ENCODE data around the gene HIVEP2.
A peak's percentile ranks its signal among the peaks of the same experiment; 100 is the strongest.
"Not testable (repeated sequence)": the region's sequence is repeated elsewhere in the genome, so short reads cannot be mapped to it uniquely, and the experiment has no call there.

The HIVEP2 gene, protein sequence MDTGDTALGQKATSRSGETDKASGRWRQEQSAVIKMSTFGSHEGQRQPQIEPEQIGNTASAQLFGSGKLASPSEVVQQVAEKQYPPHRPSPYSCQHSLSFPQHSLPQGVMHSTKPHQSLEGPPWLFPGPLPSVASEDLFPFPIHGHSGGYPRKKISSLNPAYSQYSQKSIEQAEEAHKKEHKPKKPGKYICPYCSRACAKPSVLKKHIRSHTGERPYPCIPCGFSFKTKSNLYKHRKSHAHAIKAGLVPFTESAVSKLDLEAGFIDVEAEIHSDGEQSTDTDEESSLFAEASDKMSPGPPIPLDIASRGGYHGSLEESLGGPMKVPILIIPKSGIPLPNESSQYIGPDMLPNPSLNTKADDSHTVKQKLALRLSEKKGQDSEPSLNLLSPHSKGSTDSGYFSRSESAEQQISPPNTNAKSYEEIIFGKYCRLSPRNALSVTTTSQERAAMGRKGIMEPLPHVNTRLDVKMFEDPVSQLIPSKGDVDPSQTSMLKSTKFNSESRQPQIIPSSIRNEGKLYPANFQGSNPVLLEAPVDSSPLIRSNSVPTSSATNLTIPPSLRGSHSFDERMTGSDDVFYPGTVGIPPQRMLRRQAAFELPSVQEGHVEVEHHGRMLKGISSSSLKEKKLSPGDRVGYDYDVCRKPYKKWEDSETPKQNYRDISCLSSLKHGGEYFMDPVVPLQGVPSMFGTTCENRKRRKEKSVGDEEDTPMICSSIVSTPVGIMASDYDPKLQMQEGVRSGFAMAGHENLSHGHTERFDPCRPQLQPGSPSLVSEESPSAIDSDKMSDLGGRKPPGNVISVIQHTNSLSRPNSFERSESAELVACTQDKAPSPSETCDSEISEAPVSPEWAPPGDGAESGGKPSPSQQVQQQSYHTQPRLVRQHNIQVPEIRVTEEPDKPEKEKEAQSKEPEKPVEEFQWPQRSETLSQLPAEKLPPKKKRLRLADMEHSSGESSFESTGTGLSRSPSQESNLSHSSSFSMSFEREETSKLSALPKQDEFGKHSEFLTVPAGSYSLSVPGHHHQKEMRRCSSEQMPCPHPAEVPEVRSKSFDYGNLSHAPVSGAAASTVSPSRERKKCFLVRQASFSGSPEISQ (N-terminal part only)

DNA sequence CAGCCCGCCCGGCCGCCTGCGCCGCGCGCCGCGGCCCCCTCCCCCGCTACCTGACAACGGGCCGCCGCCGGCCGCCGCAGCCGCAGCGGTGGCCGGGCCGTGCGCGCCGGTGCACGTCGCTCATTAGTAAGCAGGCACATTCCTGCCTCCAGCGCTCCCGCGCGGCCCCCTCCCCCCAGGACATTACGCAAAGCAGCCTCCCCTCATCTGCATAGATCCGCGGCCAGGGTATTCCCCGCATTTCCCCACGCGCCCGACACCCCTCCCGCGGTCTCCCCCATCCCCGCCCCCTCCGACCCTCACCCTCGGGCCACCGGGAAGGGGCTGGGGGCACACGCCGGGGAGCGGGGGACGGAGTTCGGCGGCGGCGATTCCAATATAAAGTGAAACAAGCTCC, at the start of gene HIVEP2:
HIVEP2 (minus strand) TSS at position 128 of the 397 bp plus-strand sequence. CDS start 170,438 bp downstream, outside the sequence.
- DNase-seq, result peak in 1 of 2 experiments; percentile 58

DNA sequence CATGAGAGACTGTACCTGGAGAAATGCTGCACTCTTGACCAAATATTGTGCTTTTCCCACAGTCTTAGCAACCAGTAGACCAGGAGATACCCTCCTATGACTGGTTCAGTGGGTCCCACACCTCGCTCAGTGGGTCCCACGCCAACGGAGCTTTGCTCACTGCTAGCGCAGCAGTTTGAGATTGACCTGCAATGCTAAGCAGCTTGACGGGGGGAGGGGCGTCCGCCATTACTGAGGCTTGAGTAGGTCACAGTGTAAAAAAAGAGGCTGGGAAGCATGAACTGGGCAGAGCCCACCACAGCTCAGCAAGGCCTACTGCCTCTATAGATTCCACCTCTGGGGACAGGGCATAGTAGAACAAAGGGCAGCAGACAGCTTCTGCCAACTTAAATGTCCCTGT, 49.0 kb upstream of the HIVEP2 start:
- no peak for DNase-seq

DNA sequence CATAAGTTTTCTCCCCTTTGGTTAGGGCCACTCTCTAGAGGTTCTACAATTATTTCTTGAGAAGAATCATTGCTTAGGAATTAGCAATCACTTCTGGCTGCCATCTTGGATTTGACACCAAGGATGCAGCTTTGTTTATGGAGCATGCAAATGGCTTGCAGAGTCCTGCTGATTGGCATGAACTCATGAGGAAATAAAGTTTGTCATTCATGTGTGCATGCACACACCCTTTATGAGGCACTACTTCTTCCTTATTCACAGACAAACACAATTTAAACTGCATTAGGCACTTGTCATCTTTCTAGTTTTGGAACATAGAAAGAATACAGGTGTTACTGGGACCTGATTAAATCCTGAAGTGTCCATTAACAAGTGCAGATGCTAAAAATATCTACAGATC, 42.5 kb upstream of the HIVEP2 start:
- no peak for DNase-seq

DNA sequence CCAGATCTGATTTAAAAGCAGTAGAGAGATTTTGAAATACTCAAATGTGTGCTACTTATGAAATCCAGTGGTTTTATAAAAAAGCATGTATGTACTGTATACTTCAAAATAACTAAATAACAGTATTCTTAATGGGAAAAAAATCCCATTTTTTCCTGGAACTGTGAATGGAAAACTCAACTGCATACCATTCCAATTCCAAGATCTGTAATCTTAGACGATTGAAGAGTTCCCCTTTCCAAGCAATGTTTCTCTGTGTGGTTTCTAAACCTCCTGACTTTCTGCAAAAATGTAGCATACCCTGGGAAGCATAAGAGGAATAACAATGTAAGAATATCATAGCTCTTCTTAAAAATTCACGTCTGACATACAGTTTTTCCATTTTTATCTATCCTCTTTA, 40.3 kb upstream of the HIVEP2 start:
- DNase-seq, result no peak

DNA sequence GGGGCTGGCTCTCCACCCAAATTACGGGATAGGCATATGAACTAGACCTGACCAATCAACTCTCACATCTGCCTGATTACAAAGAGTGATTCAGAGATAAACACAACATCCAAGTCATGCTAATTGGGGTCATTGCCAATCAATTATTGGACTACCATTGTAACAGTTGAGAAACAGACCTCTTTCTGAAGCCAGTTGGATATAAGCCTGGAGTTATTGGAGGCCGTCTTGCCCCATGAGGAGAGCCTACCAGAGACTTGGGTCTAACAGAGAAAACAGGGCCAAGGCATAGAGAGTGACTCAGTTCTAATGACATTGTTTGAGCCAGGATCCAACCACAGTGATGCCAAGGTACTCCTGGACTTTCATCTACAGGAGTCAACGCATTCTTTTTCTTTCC, 39.4 kb upstream of the HIVEP2 start:
- no peak for DNase-seq

DNA sequence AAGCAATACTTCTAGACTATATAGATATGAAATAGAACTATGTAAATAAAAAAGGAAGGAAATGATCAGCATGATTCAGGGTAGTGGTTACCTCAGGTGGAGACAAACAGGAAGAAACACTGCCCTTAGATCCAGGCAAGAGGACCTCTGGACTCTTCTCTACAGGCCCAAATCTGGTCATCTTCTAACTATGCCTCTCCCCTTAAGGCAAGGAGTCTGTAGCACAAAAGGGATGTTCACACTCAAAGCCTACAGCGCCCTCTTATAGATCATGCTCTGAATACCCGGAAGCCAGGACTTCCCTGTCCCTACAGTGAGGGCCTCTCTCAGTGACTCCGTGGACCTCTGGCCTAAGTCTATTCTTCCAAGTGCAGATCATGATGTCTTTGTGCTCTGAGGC, 30.4 kb upstream of the HIVEP2 start:
- no peak for DNase-seq

DNA sequence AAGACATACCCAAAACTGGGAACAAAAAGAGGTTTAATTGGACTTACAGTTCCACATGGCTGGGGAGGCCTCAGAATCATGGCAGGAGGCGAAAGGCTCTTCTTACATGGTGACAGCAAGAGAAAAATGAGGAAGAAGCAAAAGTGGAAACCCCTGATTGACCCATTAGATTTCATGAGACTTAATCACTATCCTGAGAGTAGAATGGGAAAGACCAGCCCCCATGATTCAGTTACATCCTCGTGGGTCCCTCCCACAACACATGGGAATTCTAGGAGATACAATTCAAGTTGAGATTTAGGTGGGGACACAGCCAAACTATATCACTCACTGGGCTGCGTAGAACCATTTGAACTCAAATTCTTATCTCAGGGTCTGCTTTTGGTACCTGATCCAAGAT, 26.0 kb upstream of the HIVEP2 start:
- DNase-seq, result not testable (repeated sequence)

DNA sequence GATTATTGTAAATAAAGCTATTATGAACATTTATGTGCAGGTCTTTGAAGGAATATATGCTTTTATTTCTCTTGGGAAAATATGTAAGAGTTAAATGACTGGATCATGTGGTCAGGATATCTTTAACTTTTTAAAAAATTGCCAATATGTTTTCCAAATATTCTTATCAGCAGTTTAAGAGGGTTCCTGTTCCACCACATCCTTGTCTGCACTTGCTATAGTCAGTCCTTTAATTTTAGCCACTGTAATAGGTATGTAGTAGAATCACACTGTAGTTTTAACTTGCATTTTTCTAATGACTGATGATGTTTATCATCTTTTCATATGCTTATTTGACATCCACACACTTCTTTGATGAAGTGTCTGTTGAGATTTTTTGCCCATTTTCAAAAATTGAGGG, 23.6 kb upstream of the HIVEP2 start:
- DNase-seq, result no peak

DNA sequence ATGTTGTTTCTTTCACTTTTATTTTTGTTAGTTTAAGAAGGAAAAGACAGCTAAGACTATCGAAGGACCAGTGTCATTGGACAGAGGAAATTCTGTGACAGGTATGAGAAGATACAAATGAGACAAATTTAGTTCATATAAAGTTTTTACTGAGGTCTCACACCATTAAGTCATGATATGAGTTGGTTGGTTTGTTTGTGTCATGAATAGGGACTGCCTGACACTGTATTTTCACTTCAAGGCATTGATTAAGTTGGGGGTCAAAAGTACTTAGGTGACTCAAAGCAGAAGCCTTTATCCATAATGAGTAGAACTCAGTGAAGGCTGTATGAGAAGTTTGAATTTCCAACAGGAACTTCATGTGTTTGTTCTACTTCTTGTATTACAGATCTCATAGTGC, 21.3 kb upstream of the HIVEP2 start:
- no peak for DNase-seq

DNA sequence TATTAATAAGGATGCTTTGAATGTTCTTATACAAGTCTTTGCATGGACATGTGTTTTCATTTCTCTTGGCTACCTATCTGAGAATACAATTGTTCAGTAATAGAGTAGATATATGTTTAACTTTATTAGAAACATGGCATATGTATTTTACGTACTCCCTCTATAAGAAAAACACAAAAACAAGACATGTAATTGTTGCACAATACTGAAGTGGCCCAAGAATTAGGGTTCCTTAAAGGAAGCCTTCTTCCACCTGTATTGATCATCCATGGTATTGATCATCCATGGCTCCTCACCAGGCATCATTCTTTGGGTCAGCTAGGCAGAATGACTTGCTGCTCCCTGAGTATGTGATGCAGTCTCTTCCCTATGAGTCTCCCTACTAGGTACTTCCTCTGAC, 20.2 kb upstream of the HIVEP2 start:
- no peak for DNase-seq

DNA sequence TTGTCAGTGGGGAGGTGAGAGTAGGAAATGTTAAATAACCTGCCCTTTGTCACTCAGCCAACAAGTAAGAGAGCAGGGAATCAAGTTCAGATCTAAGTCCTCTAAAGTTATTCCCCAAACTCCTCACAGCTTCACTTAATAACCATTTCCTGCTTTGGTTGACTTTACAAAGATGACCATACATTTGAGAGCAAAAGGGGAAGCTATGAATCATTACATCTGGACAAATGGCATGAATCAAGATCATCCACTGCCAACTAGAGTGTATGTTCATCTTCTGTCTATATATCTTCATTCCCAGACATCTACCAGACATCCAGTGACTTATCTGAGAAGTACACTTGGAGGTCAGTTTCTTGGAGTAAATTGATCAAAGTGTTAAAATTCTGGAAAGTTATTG, 15.1 kb upstream of the HIVEP2 start:
- DNase-seq, result no peak

DNA sequence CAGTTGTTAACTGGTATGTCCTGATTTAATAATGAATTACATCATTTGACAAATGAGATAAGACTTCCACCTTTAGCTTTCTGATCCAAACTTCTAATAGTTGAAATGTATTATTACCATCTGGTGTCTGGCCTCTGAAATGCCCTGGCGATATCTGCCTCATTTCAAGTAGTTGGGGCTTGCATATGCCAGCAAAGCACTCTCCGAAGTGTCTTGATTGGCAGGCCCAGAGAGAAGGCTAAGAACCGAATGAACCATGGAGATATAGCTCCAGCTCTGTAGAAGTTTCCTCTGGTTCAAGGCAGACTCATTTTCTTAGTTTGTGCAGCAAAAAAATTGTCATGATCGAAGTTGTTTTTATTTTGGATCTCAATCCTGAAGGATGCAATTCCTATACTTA, 13.4 kb upstream of the HIVEP2 start:
- peak; percentile 38 to 49 for DNase-seq

DNA sequence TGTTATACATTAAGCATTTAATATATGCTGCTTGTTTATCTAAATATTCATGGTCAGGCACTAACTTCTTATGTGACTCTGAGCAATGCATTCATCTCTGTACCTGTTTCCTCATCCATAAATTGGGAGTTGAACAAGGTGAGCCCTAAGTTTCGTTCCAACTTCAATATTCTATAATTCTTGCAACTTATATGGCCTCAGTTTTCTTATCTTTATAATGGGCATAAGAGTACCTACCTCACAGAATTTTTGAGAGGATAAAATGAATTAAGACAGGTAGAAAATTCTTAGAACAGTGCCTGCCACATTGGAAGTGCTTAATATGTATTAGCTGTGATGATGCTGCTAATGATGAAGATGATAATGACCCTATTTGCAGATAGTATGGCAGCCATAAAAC, 11.8 kb upstream of the HIVEP2 start:
- DNase-seq, result no peak

DNA sequence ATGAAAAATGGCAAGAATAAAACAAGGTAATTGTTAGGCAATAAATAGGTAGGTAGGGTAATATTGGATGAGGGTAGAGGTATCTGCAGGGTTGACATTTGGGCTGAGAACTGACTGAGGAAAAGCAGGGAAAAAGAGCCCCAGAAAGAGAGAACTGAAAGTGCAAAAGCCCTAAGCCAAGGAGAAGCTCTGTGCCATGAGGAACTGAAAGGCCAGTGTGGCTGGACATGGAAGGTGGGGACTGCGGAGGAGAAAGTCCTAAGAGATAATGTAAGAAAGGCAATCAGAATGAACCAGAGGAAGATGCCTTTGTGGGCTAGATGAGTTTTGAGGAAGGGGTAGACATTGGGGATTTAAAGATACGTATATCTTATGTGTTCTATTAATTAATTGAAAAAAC, 9.9 kb upstream of the HIVEP2 start:
- no peak for DNase-seq

DNA sequence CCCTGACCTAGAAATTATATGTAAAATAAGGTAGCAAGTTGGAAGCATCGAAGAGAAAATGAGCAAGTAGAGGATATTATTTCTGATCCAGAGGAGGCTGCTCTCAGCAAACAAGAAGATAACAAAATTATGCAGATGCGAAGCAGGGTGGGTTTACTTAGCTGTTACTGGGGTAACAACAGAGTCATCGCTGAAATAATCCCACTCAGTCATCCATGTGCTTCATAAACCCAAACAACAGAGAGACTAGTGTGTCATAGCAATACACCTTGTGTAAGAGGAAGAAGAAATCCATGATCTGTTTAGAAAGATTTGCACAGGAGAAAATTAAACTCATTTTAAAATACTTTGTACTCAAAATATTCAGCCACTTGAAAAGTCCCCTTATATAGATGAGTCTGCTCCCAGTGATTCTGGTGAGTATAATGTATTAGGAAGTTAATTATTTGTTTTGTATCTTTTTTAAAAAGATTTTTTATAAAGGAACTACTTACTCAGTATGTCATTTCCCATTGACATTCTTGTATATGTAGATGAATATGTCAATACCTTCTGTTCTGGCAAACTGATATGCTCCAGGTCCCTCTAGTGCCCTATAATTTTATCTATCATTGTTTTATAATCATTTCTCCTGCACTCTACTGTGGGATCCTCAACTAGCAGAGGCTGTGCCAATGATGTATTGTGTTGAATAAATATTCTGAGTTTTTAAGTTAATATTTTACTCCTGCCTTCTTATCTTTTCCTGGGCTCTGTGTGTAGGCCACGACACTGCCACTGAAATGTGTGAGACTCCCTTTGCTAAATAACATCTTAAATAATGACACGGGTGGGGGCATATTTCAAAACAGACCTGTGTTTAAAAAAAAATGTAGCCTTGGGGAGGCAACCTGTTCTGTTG, 8.6 kb upstream of the HIVEP2 start:
- no peak for DNase-seq

DNA sequence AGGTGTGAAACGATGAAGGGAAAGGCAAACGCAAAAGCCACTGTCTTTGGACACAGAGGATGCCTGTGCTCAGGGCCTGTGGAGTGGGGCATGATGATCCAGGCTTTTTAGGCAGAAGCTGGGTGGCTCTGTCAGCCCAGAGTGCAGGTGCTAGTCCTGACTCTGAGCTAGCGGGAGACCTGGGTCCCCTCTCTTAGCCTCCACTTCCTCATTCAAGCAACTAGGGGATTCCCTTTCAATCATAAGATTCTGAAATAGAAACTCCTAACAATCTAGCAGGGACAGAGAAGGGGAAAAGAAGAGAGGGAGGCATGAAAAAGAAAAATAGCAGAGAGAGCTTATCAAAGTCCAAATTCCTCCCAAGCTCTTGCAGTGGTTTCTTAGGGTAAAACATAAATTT, 7.6 kb upstream of the HIVEP2 start:
- no peak for DNase-seq

DNA sequence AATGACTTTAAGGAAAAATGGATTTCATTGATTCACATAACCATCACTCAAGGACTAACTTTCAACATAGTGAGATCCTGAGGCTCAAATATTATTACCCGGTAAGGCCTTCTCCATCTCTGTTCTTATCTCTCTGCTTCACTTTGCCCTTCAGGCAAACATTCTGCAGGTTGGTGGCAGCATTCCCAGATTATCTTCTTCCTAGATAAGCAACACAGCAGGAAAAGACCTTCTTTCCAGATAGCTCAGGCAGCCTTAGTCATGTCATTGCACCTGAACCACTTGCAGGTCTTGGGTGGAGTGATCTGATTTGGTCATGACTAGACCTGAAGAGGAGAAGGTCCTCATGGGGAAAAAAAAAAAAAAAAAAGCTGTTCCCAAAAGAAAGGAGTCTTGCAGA, 5.3 kb upstream of the HIVEP2 start:
- DNase-seq, result no peak

DNA sequence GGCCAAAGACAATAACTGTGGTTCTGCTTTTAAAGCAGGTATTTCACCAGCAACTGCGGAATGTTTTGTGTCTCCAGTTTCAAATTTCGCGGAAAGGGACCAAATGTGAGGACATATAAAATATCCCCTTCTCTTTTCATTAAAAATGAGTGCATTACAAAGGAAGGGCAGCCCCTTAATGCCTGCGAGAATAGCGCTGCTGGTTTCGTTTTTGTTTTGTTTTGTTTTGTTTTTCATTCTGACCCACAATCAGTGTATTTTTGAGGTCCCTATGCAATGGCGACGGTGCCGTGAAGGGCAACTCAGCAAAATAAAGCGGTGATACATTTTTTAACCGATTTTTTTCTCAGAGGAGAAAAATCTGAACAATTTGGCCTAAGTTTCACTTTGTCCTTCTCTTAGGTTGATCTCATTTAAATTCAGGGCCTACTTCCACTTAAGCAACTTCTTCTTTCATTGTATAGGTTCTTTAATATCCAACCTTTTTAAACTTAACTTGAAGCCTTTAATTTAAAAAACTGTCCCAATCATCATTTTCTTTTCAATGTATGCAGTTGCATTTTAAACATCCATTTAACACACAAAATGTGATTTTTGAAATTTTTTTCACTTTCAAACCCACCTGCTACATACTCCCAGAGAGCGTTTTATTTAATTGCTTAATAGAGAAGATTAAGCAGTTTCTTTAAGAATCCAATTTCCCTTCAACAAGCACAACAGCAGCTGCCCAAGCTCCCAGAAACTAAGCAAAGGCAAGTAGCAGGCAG, 2.9 kb upstream of the HIVEP2 start:
- DNase-seq, result peak in 1 of 2 experiments; percentile 44

DNA sequence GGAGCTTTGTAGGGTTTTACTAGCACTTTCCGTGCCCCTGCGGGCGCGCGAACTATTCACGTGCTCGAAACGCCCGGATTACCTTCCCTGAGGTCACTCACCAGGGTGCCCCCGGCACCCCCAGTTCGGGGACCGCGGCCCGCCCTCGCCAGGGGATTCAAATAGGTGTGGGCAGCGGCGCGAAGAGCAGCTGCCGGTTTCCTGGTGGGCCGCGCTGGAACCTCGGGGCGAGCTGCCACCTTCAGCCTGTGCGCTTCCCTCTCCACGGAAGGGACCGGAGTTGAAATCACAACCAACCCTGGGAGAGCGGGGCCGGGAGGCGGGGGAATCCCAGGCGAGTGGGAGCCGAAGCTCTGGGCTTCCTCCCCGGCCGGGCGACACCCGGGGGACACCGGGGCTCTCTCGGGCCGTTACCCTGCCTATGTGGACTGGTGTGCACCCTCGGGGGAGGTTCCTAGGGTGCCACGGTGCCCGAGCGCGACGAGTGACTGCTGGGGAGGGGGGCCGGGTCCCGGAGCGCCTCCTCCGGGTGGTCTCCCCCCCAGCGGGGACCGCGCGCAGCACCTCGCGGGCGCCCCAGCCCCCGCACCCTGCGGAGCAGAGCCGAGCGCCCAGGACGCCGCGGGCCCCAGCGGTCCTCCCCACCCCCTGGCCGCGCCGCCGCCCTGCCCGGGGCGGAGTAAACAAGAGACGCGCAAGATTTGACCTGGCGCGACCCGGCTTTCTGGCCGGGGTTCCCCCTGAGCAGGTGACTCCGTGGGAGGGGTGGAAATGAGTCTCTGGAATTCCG, 2.1 kb upstream of the HIVEP2 start:
- peak; percentile 35 to 59 for DNase-seq

DNA sequence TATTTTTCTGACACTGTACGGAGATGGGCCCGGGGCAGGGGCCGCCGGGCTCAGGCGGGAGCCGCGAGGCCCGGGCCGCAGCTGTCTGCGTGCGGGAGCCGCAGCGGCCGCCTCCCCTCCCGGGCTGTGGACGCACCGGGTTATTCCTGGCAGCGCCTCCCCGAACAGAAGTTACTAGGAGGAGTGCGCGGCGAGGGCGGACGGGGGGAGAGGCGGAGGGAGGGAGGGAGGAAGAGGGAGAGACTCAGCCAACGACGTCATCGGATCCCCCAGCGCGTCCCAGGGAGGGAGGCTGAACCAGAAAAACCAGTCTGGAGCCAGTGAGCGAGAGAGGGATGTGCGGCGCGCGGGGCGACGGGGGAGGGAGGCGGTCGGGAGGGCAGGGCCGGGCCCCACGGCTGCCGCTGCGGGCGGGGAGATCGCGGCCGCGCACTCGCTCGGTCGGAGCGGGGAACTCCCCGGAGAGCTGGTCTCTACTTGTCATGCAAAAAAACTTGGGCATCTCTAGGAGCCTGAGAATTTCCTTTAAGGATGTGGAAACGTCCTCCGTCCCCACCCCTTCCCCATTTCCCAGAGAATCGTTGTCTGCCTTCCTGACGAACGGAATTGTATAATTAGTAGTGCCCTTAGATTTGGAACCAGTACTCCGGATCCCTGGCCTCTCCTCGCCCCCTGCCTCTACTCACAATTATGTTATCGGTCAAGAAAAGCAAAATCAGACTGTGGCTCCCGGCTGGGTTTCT, 1.4 kb upstream of the HIVEP2 start:
- peak; percentile 88 to 90 for DNase-seq

Measured in NCI-H524 (cell line).